NCI-H82 treated with DMSO at 0.1 percent for 48 hours (cell line): ENCODE data around the gene MFRP.
A peak's percentile ranks its signal among the peaks of the same experiment; 100 is the strongest.

Experiments used
- DNase-seq: peaks from one replicate; lab custom pipeline; 2025; ENCODE audit not compliant: unreplicated experiment; lab: John Stamatoyannopoulos, UW

MFRP gene

DNA sequence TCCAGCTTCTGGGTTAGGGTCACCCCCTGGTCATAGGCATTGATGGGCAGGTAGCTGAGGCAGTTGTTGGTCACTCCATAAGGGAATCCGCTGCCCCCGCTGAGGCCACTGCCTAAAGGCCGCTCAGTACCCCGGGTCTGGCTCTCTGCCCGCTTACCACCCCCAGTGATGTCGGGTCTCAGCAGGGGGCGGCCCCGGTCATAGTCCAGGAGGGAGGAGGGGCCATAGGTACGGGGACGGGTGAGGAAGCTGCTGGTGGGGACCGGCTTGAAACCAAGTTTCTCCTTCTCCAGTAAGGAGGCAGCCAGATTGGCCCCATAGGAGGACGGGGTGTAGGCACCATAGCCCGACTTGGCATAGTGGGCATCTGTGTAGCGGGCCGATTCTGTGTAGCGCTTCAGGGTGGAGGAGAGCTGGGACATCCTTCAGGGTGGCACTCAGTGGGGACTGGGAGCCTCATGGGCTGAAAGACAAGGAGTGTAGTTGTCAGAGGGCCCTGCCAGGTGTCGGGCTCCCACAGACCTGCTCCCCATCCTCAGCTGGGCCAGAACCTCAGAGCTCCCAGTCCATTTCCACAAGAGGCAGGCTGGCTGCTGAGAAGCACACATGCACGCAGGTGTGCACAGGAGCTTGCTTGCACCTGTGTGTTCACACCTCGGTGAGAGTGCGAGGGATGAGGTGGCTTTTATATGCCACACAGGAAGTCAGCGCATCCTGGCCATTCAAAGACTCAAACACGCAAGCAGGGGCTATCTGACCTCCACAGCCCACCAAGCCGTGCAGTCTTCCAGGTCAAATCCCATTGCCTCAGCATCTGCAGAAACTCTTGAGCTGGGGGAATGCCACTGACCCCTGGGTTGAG is 26.8 kb upstream of the MFRP start:
- no peak for DNase-seq

DNA sequence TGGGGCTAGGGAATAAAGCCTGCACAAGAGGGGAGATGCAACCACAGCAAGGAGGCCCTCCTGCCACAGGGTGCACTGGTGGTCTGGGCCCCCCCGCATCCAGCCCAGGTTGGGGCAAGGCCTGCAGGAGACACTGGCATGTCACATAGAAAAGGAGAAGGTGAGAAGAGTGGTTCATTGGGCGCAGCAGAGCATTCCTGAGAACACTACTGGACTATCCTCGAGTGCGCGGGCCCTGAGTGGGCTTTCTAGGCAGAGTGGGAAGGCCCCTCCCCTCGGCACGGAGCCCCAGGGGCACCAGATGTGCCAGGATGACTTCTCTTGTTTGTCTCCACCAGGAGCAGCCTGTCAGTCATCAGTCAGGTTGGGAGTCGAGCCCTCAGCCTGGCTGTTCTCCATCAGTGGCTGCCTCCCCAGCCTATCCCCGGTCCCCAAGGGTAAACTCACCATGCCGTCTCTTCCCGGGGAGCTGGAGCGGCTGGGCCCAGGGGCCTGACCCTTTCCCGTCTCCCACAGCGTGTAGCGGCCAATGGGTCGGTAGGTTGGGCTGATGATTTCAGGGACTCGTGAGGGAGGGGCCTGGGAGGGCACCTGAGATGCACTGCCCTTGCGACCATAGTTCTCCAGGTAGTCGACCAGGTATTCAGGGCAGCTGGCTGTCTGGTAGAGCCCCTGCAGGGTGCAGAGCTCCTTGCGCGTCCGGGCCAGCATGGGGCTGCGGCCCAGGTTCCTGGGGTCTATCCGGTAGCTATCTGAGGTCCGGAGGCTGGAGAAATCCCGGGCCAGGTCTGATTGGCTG is 26.0 kb upstream of the MFRP start:
- no peak for DNase-seq

DNA sequence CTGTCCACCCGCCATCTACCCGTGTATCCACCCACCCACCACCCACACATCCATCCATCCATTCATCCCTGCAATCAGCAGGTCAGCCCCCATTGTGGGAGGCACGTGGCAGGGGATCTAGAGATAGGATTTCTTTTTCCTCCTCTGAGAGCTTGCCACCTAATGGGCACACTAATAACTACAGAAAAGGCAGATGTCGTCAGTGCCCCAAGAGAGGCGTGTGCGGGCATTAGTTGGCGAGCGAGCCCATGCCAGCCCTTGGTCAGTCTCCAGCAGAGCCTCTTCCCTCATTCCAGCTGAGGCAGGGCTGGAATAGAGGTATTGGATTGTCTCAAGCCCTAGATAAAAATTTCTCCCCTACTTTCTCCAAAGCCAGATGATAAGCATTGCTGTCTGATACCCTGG is 25.3 kb upstream of the MFRP start:
- DNase-seq, result peak; percentile 26

DNA sequence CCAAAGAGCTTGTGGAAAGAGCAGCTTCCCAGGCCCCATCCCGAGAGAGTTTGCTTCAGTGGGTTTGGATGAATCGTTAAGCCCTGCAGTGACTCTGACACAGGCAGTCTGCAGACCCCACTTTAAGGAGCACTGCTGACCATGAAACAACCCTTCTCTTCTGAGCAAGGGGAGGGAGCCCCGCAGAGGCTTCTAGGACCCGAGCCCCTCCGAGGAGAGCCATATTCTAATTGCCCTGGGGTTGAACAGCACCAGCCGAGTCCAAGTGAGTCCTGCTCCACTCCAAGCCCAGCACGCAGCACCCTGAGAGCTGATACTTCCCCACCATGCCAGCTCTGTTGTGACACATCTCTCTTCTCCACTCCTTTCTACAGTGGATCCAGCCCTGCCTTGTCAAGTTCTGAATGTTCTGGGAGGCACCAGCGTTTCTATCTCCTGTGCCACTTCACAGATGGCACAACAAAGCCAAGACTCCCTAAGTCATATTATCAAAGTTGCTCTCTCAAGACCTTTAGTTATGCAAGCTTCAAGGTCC is 24.6 kb upstream of the MFRP start:
- DNase-seq, result no peak

DNA sequence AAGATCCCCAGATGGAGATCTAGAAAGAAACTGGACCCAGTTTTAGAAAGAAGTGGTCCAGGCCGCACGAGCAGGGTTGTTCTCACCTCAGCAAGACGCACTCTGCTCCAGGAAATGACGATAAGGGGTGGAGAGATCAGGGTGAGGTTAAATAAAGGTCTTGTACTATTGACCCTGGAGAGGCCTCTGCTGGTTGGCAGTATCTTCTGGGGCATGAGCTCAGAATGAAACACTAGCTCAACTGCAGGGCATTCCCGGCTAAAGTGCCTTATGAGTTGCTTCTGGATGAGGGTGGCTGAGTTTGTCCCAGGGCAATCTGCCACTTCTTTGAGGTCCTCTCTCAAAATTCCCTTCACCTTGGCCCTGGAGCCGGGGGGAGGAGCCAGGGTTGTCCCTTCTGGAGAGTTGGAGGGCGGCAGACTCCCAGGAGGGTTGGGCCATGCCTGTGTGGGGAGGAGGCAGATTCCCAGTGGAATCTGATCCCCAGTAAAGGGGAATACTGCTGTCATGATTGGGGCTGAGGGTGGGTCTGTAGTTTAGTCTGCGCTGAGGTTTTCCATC is 24.1 kb upstream of the MFRP start:
- peak; percentile 23 for DNase-seq

DNA sequence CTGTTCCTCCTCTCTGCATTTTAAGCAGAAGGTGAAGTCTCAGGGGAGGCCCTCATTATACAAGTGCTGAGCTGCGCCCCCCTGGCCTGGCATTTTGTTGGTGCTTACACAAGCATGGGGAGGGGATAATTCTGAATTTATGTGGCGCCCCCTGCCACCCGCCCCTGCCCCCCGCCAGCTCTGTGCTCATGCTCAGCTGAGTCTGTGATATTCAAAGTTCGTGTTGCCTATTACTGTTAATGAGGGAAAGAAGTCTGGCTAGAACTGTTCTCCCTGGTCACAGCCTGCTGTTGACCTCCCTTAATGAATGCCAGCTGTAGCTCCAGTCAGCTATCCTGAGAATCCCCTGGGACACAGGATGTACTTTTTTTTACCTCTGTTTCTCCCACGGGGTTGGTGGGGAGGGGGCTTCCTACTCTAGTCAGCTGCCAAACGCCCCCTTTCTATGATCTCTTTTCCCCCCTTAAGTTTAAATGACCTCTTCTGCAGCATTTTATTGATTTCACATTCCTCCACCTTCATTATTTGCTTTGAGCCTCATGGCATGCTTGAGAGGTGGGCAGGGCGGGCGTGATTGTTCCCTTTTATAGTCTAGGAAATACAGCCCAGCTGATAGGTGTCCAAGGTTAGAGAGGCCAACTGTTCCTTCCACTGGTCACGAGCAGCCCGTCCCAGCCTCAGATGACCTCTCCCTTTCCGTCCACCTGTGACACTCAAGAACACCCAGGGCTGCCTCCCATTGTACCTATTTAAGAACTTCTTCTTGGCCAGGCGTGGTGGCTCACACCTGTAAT is 22.8 kb upstream of the MFRP start:
- DNase-seq, result peak; percentile 52

DNA sequence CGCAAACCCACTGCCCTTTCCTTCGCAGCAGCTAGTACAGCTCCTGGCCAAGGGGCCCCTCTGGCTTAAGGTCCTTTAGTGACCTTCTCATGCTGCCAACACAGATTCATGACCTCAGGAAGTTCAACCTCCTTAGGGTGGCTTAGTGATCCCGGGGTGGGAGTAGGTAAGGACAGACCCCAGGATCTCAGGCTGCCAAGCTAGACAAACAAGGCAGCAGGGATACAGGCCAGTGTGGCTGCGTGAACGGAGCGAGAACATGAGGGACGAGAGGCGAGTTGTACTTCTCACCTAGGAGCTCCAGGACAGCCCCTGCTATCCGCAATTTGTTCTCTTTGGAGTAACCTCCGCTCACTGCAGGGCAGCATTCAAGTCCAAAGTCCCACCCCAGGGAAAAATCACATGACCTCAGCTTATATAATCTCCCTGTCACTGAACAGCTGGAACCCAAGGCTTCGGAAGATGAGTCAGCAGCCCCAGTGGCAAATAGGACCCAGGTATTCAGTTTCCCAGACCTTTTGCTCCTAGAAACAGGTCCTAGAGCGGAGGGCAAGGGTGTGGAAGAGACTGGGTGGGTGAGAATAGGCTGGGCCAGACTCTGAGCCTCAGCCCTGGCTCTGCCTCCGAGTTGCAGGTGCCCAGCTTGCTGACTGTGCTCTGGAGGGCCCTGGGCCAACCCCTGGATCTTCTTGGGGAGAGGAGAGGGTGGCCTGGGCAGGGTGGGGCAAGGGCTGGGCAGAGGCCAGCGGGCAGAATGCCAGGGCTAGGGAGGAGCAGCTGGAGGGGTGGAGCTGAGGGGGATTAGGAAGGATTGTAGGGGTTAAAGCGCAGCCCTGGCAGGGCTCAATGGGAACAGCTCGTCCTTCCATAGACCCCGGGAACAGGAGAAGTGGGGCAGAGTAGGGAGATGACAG is 21.9 kb upstream of the MFRP start:
- peak; percentile 85 for DNase-seq

DNA sequence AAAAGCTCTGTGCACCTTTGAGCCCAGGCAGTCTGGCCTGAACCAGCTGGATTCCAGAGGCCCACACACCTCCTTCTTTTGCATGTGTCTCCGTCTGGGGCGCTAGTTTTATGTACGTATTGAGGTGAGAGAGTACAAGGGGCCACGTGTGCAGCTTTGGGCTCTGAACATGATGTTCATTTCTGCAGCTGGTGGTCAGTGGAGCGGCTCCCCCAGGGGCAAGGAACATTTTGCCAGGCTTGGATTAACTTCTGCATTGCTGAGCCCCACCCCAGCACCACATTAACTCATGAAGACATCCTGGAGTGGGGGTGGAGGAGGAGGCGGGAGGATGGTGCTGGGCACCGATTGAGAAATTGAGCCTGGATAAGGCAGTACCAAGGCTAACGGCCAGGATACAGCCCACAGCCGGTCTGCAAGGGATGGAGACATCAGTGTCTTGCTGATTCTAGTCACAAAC is 21.2 kb upstream of the MFRP start:
- no peak for DNase-seq

DNA sequence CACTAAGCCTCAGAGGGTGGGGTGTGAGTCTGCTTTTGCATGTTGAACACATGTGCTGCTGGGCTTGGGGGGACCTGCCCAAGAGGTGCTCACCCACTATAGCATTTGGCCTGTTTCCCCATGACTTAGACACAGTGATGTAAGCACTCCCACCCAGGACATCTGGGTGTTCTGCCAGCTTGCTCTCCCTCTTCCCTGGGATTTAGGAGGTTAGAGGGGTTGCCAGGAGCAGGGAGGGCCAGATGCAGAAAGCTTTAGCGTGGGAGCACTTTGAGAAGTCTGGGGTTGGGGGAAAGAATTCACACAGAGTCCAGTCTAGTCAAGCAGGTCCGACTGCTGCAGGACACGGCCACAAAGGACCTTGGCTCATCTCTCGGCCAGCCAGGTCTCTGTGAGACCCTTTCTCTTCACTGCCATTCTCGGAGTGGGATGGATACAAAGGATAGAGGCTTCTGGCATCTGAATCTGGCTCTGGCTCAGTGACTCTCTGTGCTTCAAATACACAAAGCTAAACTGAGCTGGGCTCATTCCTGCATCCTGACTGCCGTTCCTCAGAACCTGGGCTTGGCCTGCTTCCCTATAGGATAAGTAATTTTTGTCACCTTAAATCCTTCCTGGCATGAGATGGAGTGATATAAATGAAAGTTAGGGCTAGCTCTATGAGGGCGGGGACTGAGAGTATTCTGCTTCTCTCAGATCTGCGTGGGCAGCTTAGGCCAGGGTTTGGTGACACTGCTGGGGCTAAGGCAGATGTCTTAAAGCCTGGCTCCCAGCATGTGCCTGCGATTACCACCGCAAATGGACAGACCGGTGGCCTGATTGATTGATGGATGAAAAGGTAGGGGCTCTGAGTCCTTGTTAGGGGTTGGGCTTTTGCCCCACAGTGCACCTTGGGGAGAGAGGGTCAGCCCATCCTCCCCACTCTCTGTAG is 20.4 kb upstream of the MFRP start:
- no peak for DNase-seq

DNA sequence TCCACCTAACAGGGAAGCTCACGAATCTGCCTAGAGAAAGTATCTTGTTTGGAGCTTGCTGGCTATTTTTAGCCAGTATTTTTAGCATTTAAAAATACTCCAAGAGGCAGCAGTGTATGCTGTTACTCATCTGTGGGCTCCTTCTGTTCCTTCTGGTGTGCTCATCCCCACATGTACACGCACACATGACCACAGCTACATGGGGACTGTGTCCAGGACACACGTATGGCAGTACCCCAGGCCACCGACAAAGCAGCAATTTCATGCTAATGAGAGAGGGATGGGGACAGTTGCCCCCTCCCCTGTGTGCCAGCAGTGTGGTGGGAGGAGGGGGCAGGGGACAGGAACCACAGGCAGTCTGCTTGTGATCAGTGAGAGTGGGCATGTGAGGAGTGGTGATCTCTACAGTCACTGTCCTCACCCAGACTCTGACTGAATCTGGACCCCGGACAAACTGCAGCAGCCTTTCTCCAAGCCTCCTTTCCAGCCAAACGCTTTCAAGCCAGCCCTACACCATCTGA is 18.6 kb upstream of the MFRP start:
- no peak for DNase-seq

DNA sequence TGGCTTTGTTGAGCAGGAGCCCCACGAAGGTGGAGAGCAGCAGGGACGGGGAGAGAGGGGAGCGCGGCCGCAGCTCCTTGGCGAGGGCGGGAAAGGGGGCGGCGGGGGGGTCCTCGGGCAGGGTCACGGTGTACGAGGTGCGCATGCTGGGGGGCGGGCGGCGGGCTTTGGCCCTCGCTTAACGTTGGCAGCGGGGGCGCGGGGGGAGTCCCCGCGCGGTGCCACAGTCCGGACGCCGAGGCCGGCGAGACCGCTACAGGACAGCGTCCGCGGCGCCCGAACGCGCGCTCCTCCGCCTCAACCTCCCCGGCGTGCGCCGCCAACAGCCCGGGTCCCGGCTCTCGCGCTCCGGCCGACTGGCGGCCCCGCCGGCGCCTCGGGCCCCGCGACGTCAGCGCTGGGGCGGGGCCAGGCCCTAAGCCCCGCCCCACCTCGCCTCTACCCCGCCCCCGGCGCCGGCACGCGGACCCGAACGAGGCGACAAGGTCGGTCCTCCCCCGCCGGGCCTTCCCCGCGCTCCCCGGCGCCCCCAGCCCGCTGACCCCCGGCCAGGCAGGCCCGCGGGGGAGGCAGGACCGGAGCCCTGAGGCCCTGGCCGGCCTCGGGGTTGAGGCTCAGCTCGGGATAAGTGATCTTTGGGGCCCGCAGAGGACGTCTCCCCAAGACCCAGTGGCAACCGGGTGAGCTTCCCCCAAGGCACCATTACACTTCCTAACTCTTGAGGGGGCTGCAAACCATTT is 17.5 kb upstream of the MFRP start:
- peak; percentile 31 for DNase-seq

DNA sequence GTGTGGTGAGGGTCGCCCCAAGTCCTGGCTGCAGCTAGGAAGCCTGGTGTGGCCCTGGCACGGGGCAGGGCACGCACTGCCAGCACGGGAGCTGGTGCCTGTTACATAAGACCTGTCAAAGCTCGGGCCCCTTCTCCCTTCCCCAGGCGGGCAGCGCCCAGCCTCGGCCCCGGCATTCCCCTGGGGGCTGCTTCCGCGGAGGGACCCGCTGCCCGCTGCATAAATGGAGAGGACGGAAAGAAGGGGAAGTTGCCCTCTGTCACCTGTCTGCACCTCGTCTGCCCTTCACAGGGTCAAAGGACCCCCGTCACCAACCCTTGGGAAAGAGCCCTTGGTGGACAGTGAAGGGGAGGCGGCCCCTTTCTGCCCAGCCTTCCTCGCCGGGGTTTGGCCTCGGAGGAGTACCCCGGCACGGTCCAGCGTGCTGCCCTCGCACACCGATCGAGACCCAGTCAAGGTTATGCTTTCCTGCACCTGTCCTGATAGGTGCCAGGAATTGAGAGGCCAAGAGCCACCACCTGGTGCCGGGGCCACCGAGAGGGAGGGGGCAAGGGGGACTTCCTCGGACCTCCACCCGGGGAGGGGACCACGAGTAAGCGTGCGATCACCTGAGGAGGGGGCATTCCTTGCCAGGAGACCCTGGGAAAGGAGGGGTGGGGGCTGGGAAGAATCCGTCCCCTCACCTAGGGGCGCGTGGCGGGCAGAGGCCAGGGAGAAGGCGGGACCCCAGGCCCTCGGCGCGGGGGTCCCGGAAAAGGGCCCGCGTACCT is 16.8 kb upstream of the MFRP start:
- DNase-seq, result no peak

DNA sequence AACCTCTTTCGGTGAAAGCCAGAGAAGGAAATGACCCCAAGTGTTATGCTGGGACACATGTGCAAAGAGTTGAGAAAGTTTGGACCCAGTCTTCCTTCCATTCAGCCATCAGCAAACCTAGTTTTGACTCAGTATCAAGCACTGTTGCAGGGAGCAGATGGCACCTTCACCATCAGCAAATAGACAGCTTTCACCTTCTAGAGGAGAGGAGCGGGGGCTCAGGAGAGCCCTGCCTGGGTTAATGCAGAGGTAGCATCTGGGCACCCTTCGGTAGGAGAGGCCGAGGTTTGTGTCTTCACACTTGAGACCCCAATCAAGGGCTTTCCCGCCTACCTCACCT is 16.2 kb upstream of the MFRP start:
- DNase-seq, result peak; percentile 7

DNA sequence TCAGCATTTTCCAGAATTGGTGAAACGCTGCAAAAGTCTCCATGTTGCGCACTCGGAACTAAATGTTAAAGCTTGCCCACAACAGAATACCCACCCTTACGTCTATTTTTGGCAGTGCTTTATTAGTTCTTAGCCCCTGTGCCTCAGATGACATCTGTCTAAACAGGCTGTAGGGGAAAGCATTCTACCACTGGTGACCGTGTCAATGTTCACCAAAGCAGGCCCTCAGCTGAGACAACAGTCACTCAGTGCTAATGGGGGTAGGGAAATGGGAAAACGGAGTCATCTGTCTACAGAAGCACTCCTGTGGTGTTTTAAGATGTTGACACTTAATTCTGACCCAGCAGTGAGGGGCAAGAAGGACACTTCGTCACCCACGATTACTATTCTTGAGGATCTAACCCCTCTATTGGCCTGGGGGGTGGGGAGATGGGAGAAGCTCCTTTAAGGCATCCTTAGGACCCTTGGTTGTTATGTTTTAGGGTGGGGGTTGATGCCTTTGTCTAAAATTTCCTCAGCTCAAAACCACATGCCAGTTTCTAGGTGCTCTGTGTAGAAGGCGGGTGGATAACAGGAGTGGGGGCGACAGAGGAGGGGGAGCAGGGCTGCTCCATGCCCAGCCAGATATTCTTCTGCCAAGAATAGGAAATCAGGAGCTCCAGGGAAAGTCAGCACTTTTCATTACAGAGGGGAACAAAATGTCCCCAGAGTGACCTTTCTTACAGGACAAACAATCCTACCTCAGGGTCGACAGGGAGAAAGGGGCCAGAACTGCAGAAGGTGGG is 15.6 kb upstream of the MFRP start:
- DNase-seq, result no peak

DNA sequence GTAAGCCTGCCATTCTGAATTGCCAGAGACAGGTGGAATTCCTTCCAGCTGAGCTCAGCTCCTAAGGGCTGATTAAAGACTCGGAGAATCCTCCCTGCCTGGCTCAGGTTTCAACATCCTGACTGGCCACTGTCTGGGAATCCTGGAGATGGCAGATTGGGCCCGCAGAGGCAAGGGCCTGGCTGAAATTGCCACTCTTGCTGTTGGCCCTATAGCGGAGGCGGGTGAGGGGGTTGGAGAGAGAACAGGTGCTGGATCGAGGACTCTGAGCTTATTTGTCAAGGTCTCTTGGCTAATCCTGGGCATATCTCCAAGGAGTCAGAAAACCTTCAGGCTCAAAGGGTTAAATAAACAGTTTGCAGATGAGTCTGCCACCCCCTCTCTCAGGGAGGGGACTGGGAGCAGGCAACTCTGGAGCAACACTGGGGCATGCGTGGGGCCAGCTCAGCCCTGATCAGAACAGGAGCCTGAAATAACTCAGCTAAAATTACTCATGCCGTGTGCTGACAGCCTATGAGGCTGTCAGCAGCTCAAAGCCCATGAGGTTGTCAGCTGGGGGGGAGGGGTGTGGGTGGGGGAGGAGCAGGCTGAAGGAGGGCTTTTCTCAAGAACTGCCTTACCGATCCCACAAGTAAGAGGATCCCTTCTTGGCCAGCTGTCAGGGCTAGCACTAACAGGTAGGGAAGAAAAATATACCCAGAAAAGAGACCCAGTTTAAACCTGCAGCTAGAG is 14.7 kb upstream of the MFRP start:
- DNase-seq, result peak; percentile 94
